GM15510 (cell line): ENCODE results near the gene FAM184A.

Experiments
- POLR2A ChIP-seq: IDR thresholded peaks from 3 replicates; pipeline ENCODE4 v1.6.1; 2011; ENCODE audit warnings: borderline replicate concordance; ENCODE audit not compliant: insufficient read length; ENCODE audit errors: extremely low read depth

Gene FAM184A

DNA sequence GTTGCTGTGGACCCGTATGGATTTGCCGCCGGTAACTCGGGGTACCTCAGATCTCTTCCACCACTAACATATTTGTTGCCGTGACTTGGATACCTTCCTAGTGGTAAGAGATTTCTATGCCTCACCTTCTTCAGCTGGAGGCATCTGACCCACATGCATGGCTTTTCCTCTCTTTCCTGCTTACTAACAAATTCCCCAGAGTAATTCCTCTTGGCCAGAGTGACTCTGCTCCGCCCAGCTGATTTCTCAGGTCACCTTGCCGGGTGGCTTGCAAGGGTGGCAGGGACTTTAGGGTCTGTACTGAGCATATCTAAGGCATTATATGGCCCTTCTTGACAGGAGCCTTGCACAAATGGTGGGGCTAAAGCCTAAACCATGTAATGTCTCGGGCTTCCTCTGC, 38.2 kb downstream of the FAM184A start:
- TF ChIP-seq POLR2A = no peak

DNA sequence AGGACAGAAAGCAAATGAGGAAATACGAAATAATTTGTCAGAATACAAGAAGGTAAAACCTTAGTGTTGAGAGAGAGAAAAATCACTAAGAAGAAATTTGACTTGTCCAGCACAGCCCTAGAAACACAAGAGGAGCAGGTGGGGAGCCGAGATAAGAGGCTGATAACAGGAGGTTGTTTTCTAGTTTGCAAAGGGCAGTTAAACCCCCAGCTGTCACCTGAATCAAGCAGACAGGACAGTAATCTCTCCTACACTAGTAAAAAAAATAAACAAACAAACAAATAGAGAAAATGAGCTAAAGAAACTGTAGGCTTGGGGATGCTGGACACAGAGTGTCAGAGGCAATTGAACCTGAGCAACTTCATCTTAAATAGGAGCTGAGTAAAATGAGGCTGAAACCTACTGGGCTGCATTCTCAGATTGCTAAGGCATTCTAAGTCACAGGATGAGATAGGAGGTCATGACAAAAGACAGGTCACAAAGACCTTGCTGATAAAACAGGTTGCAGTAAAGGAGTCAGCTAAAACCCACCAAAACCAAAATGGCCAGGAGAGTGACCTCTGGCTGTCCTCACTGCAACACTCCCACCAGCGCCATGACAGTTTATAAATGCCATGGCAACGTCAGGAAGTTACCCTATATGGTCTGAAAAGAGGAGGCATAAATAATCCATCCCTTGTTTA, 40.4 kb downstream of the FAM184A start:
- TF ChIP-seq POLR2A = no peak

DNA sequence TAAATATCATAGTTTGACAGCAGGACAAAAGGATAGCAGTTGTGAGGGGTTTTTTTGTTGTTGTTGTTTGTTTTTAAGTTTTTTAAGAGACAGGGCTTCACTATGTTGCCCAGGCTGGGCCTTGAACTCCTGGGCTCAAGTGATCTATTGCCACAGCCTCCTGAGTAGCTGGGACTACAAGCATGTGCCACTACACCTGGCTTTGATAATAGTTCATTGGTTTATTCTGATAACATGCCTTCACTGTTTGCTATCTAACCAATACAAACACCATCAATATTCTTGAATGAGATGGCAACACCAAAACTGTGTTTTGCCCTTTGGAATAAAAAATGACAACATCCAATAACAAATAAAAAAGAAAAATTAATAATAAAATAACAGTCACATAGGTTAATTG, 41.2 kb downstream of the FAM184A start:
- no peak for TF ChIP-seq POLR2A

DNA sequence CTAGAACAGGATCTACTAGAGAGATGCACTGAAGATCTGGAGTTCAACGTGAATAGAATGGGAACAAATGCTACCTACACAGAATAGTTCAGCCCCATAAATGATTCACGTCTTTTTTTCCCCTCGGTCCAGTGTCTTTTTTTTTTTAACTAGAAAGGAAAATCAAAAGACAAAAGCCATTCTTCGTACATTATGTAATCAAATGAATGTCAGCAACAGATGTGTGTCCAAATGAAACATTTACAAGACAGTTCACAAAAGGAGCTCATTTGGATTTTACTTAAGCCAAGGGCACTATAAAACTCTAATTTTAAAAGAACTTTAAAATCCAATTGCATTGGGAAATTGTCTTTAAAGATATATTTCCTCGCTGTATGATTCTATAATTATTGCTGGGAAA, 42.4 kb downstream of the FAM184A start:
- no peak for TF ChIP-seq POLR2A

DNA sequence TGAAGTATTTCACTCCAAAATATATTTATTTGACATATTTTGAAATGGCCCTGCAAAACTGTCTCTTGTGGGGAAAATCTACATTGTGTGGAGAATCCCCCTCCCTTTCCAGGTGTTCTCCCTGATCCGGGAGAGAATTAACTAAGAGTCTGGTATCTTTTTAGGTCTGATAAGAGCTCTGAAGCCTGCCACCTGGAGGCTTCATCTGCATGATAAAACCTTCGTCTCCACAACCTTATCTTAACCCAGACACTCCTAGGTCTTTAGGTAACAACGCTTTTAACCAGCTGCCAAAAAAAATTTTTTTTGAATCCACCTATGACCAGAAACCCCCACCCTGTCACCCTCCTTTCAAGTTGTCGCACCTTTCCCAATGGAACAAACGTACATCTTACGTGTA, 43.0 kb downstream of the FAM184A start:
- no peak for TF ChIP-seq POLR2A

DNA sequence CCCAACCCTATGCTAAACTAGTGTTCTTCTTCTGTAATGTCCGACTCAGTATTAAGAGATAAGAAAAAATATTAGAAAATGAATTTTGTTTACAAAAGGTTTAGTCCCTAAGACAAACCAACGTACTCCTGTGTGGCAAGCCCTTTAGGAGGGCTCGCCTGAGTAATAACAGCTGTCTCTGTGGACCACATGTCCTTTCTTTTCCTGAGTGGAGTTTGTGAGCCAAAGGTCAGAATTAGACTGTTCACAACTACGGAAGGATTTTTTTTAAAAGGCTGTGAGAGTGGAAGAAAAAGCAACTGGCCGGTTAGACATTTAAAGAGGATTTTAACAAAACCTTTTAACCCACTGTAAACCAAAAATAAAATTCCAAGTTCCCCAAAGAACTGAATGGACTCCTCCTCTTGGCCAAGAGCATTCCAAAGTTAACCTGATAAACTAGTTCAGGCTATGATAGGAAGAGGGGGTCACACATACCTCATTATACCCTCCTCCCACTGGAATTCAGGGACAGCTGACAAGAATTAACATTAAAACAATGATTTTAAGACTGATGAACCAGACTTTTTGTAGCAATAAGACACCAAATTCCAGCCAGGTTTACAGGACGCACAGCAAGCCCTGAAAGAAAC, 43.5 kb downstream of the FAM184A start:
- TF ChIP-seq POLR2A = no peak

DNA sequence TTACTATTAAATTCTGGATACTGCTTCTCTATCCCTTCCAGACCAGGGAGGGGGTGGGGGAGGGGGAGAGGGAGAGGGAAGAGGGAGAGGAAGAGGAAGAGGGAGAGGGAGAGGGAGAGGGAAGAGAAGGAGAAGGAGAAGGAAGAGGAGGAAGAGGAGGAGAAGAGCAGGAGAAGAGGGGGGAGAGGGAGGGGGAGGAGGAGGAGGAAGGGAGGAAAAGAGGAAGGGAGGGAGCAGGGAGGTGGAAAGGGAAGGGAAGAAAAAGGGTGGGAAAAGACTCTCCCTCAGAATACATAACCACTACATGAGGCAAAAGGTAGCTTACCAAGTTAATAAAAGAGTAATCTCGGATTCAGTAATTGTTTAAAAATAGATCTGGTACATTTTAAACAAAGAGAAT, 46.0 kb downstream of the FAM184A start:
- TF ChIP-seq POLR2A = no peak

DNA sequence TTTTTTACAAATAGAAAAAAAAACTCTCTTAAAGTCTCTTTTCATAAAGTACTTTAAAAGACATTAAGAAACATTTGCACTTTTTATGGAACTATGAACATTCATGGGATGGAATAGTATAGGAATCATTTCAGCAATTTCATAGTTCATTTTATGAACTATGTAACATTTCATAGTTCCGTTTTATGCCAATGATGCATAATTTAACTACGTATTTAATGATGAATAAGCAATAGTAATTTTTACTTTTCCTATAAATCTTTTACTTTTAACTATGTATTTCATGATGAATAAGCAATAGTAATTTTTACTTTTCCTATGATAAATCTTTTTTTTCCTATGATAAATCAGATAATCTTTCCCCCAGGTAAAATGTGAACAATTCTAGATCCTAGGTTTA, 47.7 kb downstream of the FAM184A start:
- no peak for TF ChIP-seq POLR2A

DNA sequence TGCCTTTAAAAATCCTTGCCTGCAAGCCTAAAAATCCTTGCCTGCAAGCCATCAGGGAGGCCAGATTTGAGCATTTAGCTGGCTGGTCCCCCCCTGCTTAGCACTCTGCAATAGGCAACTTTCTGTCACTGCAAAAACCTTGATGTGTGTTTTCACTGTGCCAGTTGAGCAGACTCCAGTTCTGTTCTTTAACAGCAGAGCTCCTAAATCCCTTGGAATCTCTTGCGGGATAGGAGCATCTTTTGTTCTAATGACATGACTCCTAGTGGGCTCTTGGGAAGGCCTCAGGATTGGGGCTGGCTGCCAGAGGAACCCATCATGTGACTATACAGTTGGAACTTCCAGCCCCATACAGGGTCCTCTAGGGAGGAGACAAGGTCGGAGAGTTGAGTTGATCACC, 50.4 kb downstream of the FAM184A start:
- no peak for TF ChIP-seq POLR2A

DNA sequence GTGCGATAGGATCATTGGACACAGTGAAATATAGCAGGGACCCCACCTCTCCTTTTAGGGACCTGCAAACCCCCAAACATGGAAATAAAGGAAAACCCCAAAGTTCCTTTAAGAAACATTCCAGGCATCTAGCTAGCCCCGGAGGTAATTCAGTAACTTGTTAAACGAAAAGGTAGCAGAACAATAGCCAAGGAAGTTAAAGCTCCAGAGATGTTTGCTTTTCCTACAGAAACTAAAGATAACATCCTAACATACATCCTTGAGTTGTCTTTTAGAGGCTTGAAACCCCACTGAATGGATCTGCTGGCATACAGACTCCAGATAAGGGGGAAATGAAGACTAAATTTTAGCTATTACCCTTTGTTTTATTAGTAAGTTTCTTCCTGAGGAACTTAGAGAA, 51.0 kb downstream of the FAM184A start:
- no peak for TF ChIP-seq POLR2A

DNA sequence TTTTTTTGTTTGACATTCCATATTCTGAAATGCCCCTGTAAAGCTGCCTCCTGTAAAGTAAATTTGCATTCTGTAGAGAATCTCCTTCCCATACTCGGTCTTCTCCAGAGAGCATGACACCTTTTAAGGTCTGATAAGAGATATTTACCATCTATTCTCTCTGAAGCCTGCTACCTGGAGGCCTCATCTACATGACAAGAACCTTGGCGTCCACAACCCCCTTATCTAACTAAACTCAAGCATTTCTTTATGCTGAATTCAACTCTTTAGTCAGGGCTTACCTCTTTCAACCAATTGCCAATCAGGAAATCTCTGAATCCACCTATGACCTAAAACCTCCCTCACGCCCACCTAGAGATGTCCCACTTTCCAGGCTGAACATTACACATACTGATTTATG, 51.6 kb downstream of the FAM184A start:
- no peak for TF ChIP-seq POLR2A

DNA sequence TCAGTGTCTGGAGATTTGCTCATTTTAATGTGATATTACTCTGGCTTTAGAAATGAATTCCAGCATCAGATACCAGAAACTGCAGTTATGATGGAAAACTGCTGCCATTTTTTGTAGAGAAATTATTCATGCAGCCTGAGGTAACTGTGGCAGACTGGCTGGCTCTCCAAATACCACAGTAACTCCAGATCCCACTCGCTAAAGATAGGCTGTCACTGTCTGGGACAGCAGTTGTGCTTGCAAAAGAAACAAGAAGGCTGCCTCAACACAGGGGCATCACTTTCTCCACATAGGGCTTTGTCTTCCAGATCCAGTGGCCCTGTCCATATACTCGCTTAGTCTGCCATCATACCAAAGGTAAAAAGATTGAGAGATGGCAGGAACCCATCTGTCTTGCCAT, 52.7 kb downstream of the FAM184A start:
- no peak for TF ChIP-seq POLR2A

DNA sequence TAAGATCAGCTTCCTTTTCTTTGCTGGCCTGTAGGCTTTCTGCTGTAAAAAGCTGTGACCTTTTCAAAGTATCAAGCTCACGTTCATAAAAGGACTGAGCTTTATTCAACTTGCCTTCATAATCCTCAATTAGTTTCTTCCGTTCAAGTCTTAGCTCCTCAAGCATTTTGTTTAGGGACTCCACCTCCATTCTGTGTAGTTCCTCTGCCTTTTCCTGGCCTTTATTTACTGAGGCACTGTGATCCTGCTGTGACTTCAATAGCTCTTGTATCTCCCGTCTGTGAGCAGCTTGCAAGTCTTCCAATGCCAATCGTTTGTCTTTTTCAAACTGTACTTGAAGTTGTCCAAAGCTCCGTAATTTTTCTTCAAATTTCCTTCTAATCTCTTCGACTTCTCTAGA, 54.4 kb downstream of the FAM184A start:
- no peak for TF ChIP-seq POLR2A

DNA sequence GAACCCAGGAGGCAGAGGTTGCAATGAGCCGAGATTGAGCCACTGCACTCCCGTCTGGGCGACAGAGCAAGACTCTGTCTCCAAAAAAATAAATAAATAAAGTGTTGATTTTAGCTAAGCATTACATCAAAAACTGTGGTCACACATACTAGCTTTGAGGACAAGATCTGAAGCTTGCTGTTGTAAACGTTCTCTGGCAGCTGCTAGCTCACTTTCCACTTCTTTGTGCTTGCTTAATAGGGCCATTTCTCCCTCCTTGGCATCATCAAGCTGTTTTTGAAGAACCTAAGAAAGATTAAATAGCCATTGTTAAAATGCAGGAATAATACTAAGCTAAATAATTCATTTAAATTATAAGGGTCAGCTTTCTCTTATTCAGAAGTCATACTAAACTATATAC, 55.7 kb downstream of the FAM184A start:
- no peak for TF ChIP-seq POLR2A

DNA sequence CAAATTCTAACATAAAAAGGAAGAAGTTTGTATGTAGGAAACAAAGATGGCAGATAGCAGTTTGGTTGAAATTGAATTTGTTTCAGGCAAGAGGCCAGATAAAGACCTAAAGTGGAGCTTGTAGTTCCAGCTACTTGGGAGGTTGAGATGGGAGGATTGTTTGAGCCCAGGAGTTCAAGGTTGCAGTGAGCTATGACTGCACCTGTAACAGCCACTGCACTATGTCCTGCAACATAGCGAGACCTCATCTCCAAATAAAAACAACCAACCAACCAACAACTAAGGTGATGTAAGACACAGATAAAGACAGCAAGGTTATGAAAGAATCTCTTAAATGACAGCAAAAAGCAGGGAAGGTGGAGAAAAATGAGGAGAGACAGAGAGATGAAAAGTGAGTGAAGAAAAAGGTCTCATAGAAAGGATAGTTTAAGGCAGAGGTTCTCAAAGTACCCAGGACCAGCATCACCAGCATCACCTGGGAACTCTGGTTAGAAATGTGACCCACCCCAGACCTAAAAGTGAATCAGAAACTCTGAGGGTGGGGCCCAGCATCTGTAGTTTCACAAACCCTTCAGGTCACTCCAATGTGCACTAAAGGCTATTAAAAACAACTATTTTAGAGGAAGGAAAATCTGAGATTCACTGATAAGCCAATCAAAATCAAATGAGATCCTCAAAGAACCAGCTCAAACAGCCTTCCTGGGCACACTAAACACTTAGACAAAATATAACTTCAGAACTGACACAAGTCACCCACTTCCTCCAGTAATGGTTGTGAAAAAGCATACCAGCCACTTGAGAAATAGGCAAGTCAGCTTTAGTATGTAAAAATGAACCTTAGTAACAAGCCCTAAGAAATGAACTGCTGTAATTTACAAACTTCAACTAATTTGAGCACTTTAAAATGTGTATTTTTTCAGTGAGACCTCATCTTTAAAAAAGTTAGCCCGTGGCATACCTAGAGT, 57.6 kb downstream of the FAM184A start:
- no peak for TF ChIP-seq POLR2A
